Measurements from ENCODE around the gene LRRC40.
"Not testable (repeated sequence)": the region's sequence is repeated elsewhere in the genome, so short reads cannot be mapped to it uniquely, and the experiment has no call there.

The LRRC40 gene

GRCh38 chr1:70210820-70211219 is 5.4 kb upstream of the LRRC40 start:
- TF ChIP-seq MYC (IDR thresholded peaks at IDR 0.05; ENCODE audit: low read depth, low read length) (no peak), CTCF (IDR thresholded peaks at IDR 0.05; ENCODE audit: low read depth, low read length) (no peak), POLR2A (IDR thresholded peaks at IDR 0.05; ENCODE audit: extremely low read depth, insufficient read length) (no peak), MAX (IDR thresholded peaks at IDR 0.05; ENCODE audit: low read depth, low read length) (no peak)
- no peak overlapping the region for H3K4me3 ChIP-seq (ENCODE audit: low read depth, low read length)
- DNase-seq (ENCODE audit: low read depth) = no peak

- TF ChIP-seq MYC (IDR thresholded peaks at IDR 0.05; ENCODE audit: low read depth, low read length) (no peak), CTCF (IDR thresholded peaks at IDR 0.05; ENCODE audit: low read depth, low read length) (no peak), POLR2A (IDR thresholded peaks at IDR 0.05; ENCODE audit: extremely low read depth, insufficient read length) (no peak), MAX (IDR thresholded peaks at IDR 0.05; ENCODE audit: low read depth, low read length) (no peak)
- no peak for DNase-seq (ENCODE audit: low read depth)
- H3K4me3 ChIP-seq (ENCODE audit: low read depth, low read length) = peak overlapping the region; percentile 3
These were observed 2.9 kb upstream of the LRRC40 start for GRCh38 chr1:70208292-70208691.

GRCh38 chr1:70207492-70207891 is 2.1 kb upstream of the LRRC40 start:
- peak overlapping the region; percentile 98 for H3K4me3 ChIP-seq (ENCODE audit: low read depth, low read length)
- TF ChIP-seq POLR2A (IDR thresholded peaks at IDR 0.05; ENCODE audit: extremely low read depth, insufficient read length) = no peak
- TF ChIP-seq MYC (IDR thresholded peaks at IDR 0.05; ENCODE audit: low read depth, low read length) = no peak
- no peak for TF ChIP-seq MAX (IDR thresholded peaks at IDR 0.05; ENCODE audit: low read depth, low read length)
- TF ChIP-seq CTCF (IDR thresholded peaks at IDR 0.05; ENCODE audit: low read depth, low read length) = no peak
- DNase-seq (ENCODE audit: low read depth) = no peak

- H3K4me3 ChIP-seq (ENCODE audit: low read depth, low read length) = peak overlapping the region; percentile 98
These were observed 1.5 kb upstream of the LRRC40 start for GRCh38 chr1:70206833-70207232.

GRCh38 chr1:70205071-70205433 is 327 bp downstream of the LRRC40 start:
- H3K4me3 ChIP-seq (ENCODE audit: low read depth, low read length) = peak overlapping the region; percentile 98
- no peak for DNase-seq (ENCODE audit: low read depth)
- no peak for TF ChIP-seq MAX (IDR thresholded peaks at IDR 0.05; ENCODE audit: low read depth, low read length)
- no peak for TF ChIP-seq MYC (IDR thresholded peaks at IDR 0.05; ENCODE audit: low read depth, low read length)
- no peak for TF ChIP-seq POLR2A (IDR thresholded peaks at IDR 0.05; ENCODE audit: extremely low read depth, insufficient read length)
- TF ChIP-seq CTCF (IDR thresholded peaks at IDR 0.05; ENCODE audit: low read depth, low read length) = no peak

More at GRCh38 chr1:70206833-70207232, 1.5 kb upstream of the LRRC40 start:
- not testable (repeated sequence) for DNase-seq (ENCODE audit: low read depth)

- H3K4me3 ChIP-seq (ENCODE audit: low read depth, low read length) = peak overlapping the region; percentile 98
- DNase-seq (ENCODE audit: low read depth) = peak; percentile 3
- TF ChIP-seq MAX (IDR thresholded peaks at IDR 0.05; ENCODE audit: low read depth, low read length) (no peak), CTCF (IDR thresholded peaks at IDR 0.05; ENCODE audit: low read depth, low read length) (no peak), POLR2A (IDR thresholded peaks at IDR 0.05; ENCODE audit: extremely low read depth, insufficient read length) (no peak), MYC (IDR thresholded peaks at IDR 0.05; ENCODE audit: low read depth, low read length) (no peak)
These were observed 779 bp downstream of the LRRC40 start for GRCh38 chr1:70204600-70204999.

Measured in NB4 (cell line).